PFSK-1 (cell line): Measurements from ENCODE around the gene ERBB4.

Source experiments
- TAF1 ChIP-seq: IDR thresholded peaks from 2 replicates; pipeline ENCODE4 v1.6.1; 2012; ENCODE audit warnings: low read length, control low read depth, borderline replicate concordance; ENCODE audit not compliant: insufficient read depth
- TF ChIP-seq, protein P1 (sequence below), 2 experiments: IDR thresholded peaks; 2 replicates each; pipeline versions ENCODE4 v1.6.1 to v1.8.0; 2011 to 2012; ENCODE audit warnings: low read depth in 2 of 2, low read length in 2 of 2, control low read depth in 1 of 2, inconsistent platforms in 1 of 2, mild to moderate bottlenecking in 1 of 2, moderate library complexity in 1 of 2; ENCODE audit not compliant: insufficient read depth in 1 of 2

DNA sequence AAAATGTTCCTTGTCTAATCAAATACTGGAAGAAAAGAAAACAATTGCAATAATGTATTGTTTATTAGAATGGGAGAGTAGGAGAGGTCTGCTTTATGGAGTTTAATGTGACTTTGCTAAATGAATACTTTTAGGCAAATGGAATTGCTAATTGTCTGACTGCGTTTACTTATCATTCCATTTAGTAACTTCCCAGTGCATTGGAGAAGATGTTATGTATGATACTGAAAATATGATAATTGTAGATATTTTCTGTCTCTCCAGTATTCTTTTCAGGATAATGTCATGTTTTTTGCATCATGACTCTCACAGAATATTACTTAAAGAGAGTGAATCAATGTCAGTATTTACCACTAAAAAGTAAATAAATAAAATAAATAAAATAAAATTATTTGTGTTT lies 8.1 kb upstream of the ERBB4 start:
- no peak for TF ChIP-seq TAF1
- TF ChIP-seq, protein P1, sequence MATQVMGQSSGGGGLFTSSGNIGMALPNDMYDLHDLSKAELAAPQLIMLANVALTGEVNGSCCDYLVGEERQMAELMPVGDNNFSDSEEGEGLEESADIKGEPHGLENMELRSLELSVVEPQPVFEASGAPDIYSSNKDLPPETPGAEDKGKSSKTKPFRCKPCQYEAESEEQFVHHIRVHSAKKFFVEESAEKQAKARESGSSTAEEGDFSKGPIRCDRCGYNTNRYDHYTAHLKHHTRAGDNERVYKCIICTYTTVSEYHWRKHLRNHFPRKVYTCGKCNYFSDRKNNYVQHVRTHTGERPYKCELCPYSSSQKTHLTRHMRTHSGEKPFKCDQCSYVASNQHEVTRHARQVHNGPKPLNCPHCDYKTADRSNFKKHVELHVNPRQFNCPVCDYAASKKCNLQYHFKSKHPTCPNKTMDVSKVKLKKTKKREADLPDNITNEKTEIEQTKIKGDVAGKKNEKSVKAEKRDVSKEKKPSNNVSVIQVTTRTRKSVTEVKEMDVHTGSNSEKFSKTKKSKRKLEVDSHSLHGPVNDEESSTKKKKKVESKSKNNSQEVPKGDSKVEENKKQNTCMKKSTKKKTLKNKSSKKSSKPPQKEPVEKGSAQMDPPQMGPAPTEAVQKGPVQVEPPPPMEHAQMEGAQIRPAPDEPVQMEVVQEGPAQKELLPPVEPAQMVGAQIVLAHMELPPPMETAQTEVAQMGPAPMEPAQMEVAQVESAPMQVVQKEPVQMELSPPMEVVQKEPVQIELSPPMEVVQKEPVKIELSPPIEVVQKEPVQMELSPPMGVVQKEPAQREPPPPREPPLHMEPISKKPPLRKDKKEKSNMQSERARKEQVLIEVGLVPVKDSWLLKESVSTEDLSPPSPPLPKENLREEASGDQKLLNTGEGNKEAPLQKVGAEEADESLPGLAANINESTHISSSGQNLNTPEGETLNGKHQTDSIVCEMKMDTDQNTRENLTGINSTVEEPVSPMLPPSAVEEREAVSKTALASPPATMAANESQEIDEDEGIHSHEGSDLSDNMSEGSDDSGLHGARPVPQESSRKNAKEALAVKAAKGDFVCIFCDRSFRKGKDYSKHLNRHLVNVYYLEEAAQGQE (IDR thresholded peaks at IDR 0.05; ENCODE audit: insufficient read depth in 1 of 2, low read depth in 2 of 2, low read length in 2 of 2), result no peak
